ENCODE data around the gene THG1L. TPM values are rescaled to one million over a fixed set of nuclear protein-coding genes. Genes with fewer than 3 reads are reported as not detected.
A peak's percentile ranks its signal among the peaks of the same experiment; 100 is the strongest.

Gene THG1L
- total and polyA plus RNA-seq, 10 of the 15 experiments (the other 5 are each of a cell fraction or from before 2014, with no cell fraction given): 24.8 to 58.0 (median 34.5) TPM

DNA sequence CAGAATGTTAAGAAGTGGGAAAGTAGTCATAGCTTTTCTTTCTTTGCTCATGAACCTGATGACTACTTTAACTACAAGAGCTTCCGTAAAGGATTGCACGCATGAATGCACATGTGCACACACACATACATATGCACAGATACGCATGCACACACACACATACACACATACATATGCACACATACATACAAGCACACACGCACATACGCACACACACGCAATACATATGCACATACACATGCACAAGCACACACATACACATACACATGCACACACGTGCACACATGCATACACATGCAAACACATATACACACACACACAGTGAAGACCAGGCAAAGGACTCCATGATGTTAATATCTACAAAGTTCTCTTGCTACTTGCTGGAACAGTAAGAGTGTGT, 35.2 kb downstream of the THG1L start:
- no peaks in the 10 kb centered on the region for H3K36me3 ChIP-seq (ENCODE audit: control insufficient read depth in 2 of 2, insufficient read depth in 2 of 2, low read length in 1 of 2)

More for the DNA sequence above, 35.2 kb downstream of the THG1L start:
- Histone ChIP-seq H3K4me3 (no peak overlapping the region), H3K27me3 (replicated peaks in 1 of 2; ENCODE audit: control insufficient read depth in 2 of 2, insufficient read depth in 2 of 2, low read length in 1 of 2) (no peaks in the 10 kb centered on the region), H3K4me1 (ENCODE audit: control insufficient read depth, insufficient read depth, low read length) (no peaks in the 10 kb centered on the region), H2AFZ (ENCODE audit: control insufficient read depth, low read depth, low read length) (no peak overlapping the region), H3K9ac (ENCODE audit: control insufficient read depth, insufficient read depth, low read length) (no peak overlapping the region), H3K27ac (ENCODE audit: control insufficient read depth, insufficient read depth) (no peak overlapping the region), H4K20me1 (ENCODE audit: control insufficient read depth, insufficient read depth) (peaks cover 2% of the 10 kb centered on the region; the same call in 1 of the 2 replicates), H3K4me2 (ENCODE audit: control insufficient read depth, insufficient read depth) (no peak overlapping the region), H3K79me2 (ENCODE audit: control insufficient read depth, insufficient read depth, low read length) (no peaks in the 10 kb centered on the region), H3K9me3 (replicated peaks; ENCODE audit: control insufficient read depth, insufficient read depth, low read length) (no peaks in the 10 kb centered on the region)
- no peak for TF ChIP-seq POLR2AphosphoS5 (IDR thresholded peaks at IDR 0.05; ENCODE audit: low read length)
- TF ChIP-seq CREM (IDR thresholded peaks at IDR 0.05; ENCODE audit: low read depth): no peak
- TF ChIP-seq SRF (IDR thresholded peaks at IDR 0.05; ENCODE audit: low read depth in 2 of 2, low read length in 2 of 2): no peak
- no peak for TF ChIP-seq HCFC1 (IDR thresholded peaks at IDR 0.05; ENCODE audit: low read length)
- no peak for TF ChIP-seq SUZ12 (IDR thresholded peaks at IDR 0.05; ENCODE audit: unreplicated experiment)
- no peak for TF ChIP-seq STAT1 (conservative IDR thresholded peaks at IDR 0.05)
- TF ChIP-seq, protein P1, sequence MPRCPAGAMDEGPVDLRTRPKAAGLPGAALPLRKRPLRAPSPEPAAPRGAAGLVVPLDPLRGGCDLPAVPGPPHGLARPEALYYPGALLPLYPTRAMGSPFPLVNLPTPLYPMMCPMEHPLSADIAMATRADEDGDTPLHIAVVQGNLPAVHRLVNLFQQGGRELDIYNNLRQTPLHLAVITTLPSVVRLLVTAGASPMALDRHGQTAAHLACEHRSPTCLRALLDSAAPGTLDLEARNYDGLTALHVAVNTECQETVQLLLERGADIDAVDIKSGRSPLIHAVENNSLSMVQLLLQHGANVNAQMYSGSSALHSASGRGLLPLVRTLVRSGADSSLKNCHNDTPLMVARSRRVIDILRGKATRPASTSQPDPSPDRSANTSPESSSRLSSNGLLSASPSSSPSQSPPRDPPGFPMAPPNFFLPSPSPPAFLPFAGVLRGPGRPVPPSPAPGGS (IDR thresholded peaks at IDR 0.05; ENCODE audit: borderline replicate concordance, insufficient read depth, low read depth, low read length, poor library complexity, severe bottlenecking): peak; percentile 93
- TF ChIP-seq, protein P2, sequence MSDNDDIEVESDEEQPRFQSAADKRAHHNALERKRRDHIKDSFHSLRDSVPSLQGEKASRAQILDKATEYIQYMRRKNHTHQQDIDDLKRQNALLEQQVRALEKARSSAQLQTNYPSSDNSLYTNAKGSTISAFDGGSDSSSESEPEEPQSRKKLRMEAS (IDR thresholded peaks at IDR 0.05; ENCODE audit: low read depth, low read length): no peak
- TF ChIP-seq PAX5 (IDR thresholded peaks at IDR 0.05; ENCODE audit: borderline replicate concordance, low read depth, low read length): 0 out of 2 replicates have a peak, but pooled peaks have one; percentile 29
- TF ChIP-seq SIX5 (IDR thresholded peaks at IDR 0.05; ENCODE audit: low read depth, low read length, severe bottlenecking): no peak
- TF ChIP-seq RELA (IDR thresholded peaks at IDR 0.05; ENCODE audit: borderline replicate concordance, partially characterized antibody): no peak
- TF ChIP-seq CBFB (IDR thresholded peaks at IDR 0.05; ENCODE audit: low read depth): no peak
- TF ChIP-seq MTA2 (IDR thresholded peaks at IDR 0.05; ENCODE audit: low read depth): no peak
- in situ Hi-C loops (cut with MboI) (loop anchor here (10.0 kb wide), 1 partner anchor 1368 kb away; no protein-coding TSS in a partner anchor), intact Hi-C loops (cut with micrococcal nuclease; ENCODE audit: unreplicated experiment) (no loop called here)
- ChIA-PET CTCF (interaction anchor here (0.8 kb wide), 1 partner anchor 11 kb away, joined by 3 read pairs; no protein-coding TSS in a partner anchor), POLR2A (no interaction called here), SMC1A (ENCODE audit: uncharacterized antibody, unreplicated experiment) (no interaction called here), RAD21 (ENCODE audit: unreplicated experiment) (no interaction called here)
- BruUV-seq (replicated peaks): no TSS peak
- DNase-seq (ENCODE audit: low read depth, low spot score) (no peak), ATAC-seq (no peak), FAIRE-seq (no peak)
- 84% methylated on average over 6 of the region's 7 CpGs for WGBS (ENCODE audit: insufficient coverage, insufficient replicate concordance, low lambda C conversion rate, missing lambda C conversion rate)

All from GM12878 (cell line).